Activated T-cell treated with anti-CD3 and anti-CD28 coated beads, Interleukin-2, amount 50 U/mL, for 4 hours (primary cell): ENCODE data around the gene GLRX3. TPM values are rescaled to one million over a fixed set of nuclear protein-coding genes. Genes with fewer than 3 reads are reported as not detected.

Experiments used
- ATAC-seq, 2 donors: fragments of 200-7000 bp; cut with Tn5 transposase; one replicate each; pipeline ENCODE4 v1.10.0; 2021
- DNase-seq: peaks from one replicate; pipeline ENCODE4 v3.0.0-alpha.2; 2020
- H3K27me3 Mint-ChIP-seq: one replicate; pipeline ENCODE4 v1.8.0; 2021; ENCODE audit warnings: low read depth, mixed read lengths
- H3K36me3 Mint-ChIP-seq: one replicate; pipeline ENCODE4 v1.8.0; 2022; ENCODE audit warnings: mixed read lengths; ENCODE audit not compliant: insufficient read depth
- H3K4me1 Mint-ChIP-seq: one replicate; pipeline ENCODE4 v1.8.0; 2021; ENCODE audit warnings: low read depth, mixed read lengths
- H3K4me3 Mint-ChIP-seq: one replicate; pipeline ENCODE4 v1.8.0; 2021; ENCODE audit warnings: mild to moderate bottlenecking, moderate library complexity, mixed read lengths
- H3K9me3 Mint-ChIP-seq: one replicate; pipeline ENCODE4 v1.8.0; 2021; ENCODE audit warnings: mixed read lengths
- total RNA-seq, 3 donors: library from RNA; stranded (reverse); gene quantifications; one replicate each; pipeline ENCODE4 v1.2.1, GENCODE V29; 2021

Gene GLRX3
- total RNA-seq, 3 donors from 2014 or later = 170 to 178 (median 172) TPM

DNA sequence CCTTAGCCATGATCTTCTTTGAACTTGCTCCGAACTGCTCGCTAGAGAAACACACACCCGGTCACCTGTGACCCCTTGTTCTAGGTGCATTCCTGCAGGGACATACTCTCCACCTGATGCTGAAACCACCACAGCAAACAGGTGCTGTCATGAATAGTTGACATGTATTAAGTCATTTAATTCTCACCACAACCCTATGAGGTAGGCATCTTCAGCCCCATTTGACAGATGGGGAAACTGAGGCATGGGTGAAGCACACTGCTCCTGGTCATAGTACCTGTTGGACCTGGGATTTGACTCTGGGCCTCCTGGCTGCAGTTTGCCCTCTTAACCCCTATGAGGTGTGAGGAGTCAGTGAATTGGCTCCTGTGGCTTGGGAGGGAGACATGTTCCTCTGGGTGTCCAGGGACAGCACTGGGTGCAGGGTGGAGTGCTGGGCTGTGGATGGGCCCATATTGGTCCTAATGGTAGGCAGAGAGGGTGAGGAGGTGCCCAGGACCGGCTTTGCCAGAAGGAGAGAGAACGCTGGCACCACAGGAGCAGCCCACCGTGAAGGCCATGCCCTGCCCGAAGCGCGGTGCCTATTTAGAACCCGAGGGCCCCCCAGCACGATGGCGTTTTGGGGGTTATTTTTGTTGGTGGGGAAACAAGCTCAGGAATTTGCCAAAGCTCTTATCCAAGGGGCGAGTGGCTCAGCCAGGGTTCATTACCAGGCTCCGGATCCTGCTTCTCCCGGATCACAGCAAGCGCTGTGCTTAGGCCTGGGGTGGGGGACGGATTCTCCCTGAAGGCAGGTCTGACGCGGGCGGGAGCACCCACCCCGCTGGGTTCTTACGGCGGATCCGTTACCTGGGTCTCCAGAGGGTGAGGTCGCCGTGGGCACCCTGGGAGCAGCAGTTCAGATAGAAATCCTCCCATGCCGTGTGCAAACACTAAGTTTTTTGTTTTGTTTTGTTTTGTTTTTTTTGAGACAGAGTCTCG is 52.3 kb downstream of the GLRX3 start:
- Mint-ChIP-seq H3K4me1 (peaks cover 3% of the 10 kb centered on the region), H3K36me3 (peaks cover 15% of the 10 kb centered on the region), H3K27me3 (peaks cover 9% of the 10 kb centered on the region), H3K4me3 (no peak overlapping the region), H3K9me3 (no peaks in the 10 kb centered on the region)
- no peak for DNase-seq
- no peak for ATAC-seq

- Mint-ChIP-seq H3K27me3 (peaks cover 9% of the 10 kb centered on the region), H3K4me3 (no peak overlapping the region), H3K9me3 (no peaks in the 10 kb centered on the region), H3K36me3 (peaks cover 9% of the 10 kb centered on the region), H3K4me1 (peaks cover 3% of the 10 kb centered on the region)
- DNase-seq = no peak
- no peak for ATAC-seq
Observed at GRCh38 chr10:130189608-130190054, 53.4 kb downstream of the GLRX3 start.

- H3K4me1 Mint-ChIP-seq = peaks cover 3% of the 10 kb centered on the region
- H3K27me3 Mint-ChIP-seq = peaks cover 9% of the 10 kb centered on the region
- H3K36me3 Mint-ChIP-seq = peaks cover 6% of the 10 kb centered on the region
- no peak overlapping the region for H3K4me3 Mint-ChIP-seq
- peak; percentile 93 to 94 for ATAC-seq
- DNase-seq = peak; percentile 88
- H3K9me3 Mint-ChIP-seq = no peaks in the 10 kb centered on the region
Observed at GRCh38 chr10:130190055-130190736, 54.0 kb downstream of the GLRX3 start.

DNA sequence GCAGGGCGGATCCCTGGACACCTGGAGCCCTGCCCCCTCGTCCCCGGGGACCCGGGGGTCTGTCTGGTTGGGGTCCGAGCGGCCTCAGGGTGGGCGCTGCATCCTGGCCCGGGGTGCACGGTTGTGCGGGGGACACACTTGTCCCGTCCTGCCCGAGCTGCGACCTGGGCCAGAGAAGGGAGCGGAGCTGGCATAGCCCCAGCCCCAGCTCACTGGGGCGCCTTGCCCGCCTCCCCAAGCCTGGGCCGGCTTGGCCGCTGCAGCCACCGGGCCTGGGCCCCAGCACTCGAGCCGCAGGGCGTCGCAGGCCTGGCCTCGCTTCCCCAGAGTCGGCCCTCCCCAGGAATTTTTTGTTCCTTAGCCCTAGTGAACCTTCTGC is 54.5 kb downstream of the GLRX3 start:
- no peak for DNase-seq
- H3K4me1 Mint-ChIP-seq = peaks cover 3% of the 10 kb centered on the region
- H3K27me3 Mint-ChIP-seq = peaks cover 9% of the 10 kb centered on the region
- peaks cover 2% of the 10 kb centered on the region for H3K36me3 Mint-ChIP-seq
- ATAC-seq = peak in 1 of 2 donors; percentile 3
- no peak overlapping the region for H3K4me3 Mint-ChIP-seq
- H3K9me3 Mint-ChIP-seq = no peaks in the 10 kb centered on the region

DNA sequence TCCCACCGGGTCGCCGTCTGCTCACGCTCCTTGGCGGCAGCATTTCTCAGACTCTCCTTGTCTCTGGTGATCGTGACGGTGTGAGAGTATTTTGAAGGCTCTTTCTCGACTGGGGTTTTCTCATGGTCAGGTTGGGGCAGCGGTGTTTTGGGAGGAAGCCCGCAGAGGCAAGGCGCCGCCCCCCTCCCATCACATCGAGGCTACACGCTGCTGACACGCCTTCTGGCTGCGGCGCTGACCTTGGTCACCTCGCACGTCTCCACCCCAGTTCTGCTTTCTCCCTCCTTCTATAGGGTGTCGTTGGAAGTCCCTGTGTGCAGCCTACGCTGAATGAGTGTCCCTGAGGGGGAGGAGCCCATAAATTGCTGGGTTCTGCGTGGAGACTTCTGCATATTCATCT is 55.2 kb downstream of the GLRX3 start:
- DNase-seq = no peak
- Mint-ChIP-seq H3K4me3 (peak overlapping the region; percentile 25), H3K36me3 (no peaks in the 10 kb centered on the region), H3K9me3 (no peaks in the 10 kb centered on the region), H3K4me1 (peaks cover 3% of the 10 kb centered on the region), H3K27me3 (peaks cover 9% of the 10 kb centered on the region)
- ATAC-seq = no peak

GRCh38 chr10:130192276-130192848 is 56.2 kb downstream of the GLRX3 start:
- Mint-ChIP-seq H3K36me3 (no peaks in the 10 kb centered on the region), H3K9me3 (no peaks in the 10 kb centered on the region), H3K4me1 (peaks cover 3% of the 10 kb centered on the region), H3K27me3 (peaks cover 9% of the 10 kb centered on the region), H3K4me3 (no peak overlapping the region)
- DNase-seq (no peak), ATAC-seq (no peak)

DNA sequence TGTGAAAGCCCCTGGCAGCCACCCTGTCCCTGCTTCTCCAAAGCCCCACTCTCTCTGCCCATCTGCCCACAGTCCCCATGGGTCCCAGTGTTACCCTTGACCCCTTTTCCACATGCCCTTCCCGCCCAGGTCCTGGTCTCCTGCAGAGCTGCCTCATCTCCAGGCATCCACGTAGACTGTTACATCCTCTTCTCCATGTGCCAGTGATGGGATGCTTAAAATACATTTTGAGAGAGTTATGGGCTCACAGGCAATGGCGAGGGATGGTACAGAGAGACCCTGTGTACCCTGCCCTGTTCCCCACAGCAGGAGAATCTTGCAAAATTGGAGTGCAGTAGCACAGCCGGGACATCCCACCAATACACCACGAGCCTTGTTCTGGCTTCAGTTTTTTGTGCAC is 56.8 kb downstream of the GLRX3 start:
- H3K4me3 Mint-ChIP-seq = no peak overlapping the region
- no peaks in the 10 kb centered on the region for H3K9me3 Mint-ChIP-seq
- DNase-seq (no peak), ATAC-seq (no peak)
- H3K27me3 Mint-ChIP-seq = peaks cover 9% of the 10 kb centered on the region
- H3K4me1 Mint-ChIP-seq = peaks cover 3% of the 10 kb centered on the region
- no peaks in the 10 kb centered on the region for H3K36me3 Mint-ChIP-seq

- peaks cover 9% of the 10 kb centered on the region for H3K27me3 Mint-ChIP-seq
- no peak overlapping the region for H3K4me3 Mint-ChIP-seq
- DNase-seq = no peak
- no peaks in the 10 kb centered on the region for H3K36me3 Mint-ChIP-seq
- peaks cover 3% of the 10 kb centered on the region for H3K4me1 Mint-ChIP-seq
- H3K9me3 Mint-ChIP-seq = no peaks in the 10 kb centered on the region
- no peak for ATAC-seq
Observed at GRCh38 chr10:130193493-130194193, 57.5 kb downstream of the GLRX3 start.

GRCh38 chr10:130194194-130194990 is 58.2 kb downstream of the GLRX3 start:
- Mint-ChIP-seq H3K36me3 (no peaks in the 10 kb centered on the region), H3K4me1 (peaks cover 3% of the 10 kb centered on the region), H3K27me3 (peaks cover 9% of the 10 kb centered on the region), H3K4me3 (no peak overlapping the region), H3K9me3 (no peaks in the 10 kb centered on the region)
- no peak for ATAC-seq
- DNase-seq = no peak

DNA sequence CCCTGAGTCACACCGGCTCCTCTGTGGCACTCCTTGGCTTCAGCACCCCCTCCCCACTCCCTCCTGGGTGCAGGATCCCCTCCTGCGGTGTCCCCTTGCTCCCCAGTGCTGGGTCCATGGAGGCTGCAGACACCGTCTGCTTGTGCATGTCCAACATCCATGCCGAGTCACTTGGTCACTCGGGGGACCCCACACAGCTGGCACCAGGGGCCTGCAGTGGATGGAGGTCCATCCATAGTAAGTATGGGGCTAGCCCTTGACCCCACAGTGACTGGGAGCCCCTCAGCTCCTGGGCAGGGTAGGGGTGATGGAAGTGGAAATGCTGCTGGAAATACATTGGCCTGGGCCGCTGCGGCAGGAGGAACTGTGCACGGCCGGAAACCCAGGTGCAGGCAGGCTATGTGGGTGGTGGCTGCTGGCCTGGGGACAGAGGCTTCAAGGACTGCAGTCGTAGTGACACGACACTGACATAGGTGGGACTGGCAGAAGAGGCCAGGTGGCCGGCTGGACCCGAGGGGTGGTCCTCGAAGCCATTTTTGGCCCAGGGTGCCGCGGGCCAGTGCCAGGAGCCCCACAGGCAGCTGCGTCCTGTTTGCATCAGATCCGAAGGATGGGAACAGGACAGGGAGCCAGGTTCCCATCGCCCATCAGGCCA is 58.9 kb downstream of the GLRX3 start:
- Mint-ChIP-seq H3K27me3 (peaks cover 9% of the 10 kb centered on the region), H3K9me3 (no peaks in the 10 kb centered on the region), H3K4me3 (no peak overlapping the region), H3K36me3 (no peaks in the 10 kb centered on the region), H3K4me1 (peaks cover 1% of the 10 kb centered on the region)
- no peak for ATAC-seq
- no peak for DNase-seq

DNA sequence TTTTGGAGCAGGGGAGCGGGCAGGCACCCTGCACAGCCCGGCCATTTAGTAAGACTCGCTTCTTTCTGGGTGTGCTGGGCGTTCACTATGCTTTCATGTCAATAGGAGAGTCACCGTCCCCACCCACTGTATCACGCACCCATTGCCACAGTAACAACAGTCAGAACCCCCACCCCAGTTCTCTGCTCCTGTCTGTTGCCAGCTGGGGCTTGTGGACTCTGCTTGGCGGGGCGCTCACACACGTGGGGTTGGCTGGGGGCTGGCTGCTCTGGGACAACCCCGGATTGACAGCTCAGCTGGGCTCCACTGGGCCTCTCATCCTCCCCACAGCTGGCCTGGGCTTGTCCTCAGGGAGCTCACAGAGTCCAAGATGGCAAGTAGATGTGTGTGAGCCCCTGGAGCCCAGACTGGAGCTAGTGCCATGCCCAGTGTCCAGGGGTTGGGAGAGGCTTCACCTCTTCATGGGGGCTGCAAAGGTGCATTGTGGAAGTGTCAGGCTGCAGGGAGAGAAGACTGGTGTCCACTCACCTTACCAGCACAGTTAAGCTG is 59.6 kb downstream of the GLRX3 start:
- H3K4me3 Mint-ChIP-seq = no peak overlapping the region
- H3K4me1 Mint-ChIP-seq = peaks cover 1% of the 10 kb centered on the region
- H3K9me3 Mint-ChIP-seq = no peaks in the 10 kb centered on the region
- DNase-seq (no peak), ATAC-seq (no peak)
- no peaks in the 10 kb centered on the region for H3K36me3 Mint-ChIP-seq
- peaks cover 9% of the 10 kb centered on the region for H3K27me3 Mint-ChIP-seq

DNA sequence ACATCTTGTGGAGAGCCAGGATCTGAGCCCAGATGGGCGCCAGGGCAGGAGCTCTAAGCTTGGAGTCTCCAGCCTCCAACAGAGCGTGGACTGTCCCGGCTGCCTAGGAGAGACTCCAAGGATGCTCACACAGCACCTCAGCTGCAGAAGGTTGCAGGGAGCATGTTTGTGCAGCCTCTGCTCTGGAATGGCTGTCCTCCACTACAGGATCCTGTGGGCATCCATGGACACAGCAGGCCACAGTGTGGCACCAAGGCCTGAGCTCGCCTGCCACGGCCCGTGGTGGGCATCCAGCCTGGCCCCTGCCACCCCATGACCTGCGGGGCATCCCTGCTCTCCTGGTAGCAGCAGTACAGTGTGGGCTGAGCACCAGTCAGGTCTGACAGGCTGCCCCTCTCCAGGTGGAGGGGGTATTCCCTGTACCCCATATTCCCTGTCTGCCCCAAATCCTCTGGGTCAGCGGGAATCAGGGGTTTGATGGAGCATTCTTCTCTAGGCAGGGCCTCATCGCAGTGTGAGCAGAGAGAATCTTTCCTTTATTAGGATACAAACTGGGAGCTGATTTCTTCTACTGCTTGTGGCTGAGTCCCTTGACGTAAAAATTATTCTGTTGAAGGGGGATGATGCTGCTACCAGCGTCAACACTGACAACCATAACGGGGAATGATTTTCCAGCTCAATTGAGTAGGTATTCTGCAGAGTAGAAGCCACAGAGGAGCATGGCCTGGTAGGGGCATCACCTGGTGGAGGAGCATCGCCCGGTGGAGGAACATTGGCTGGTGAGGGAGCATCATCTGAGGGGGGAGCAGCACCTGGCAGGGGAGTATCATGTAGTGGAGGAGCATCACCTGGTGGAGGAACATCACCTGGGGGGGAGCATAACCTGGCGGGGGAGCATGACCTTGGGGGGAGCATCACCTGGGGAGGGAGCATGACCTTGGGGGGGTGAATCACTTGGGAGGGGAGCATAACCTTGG is 60.6 kb downstream of the GLRX3 start:
- no peak for DNase-seq
- ATAC-seq = no peak
- H3K27me3 Mint-ChIP-seq = peaks cover 4% of the 10 kb centered on the region
- H3K36me3 Mint-ChIP-seq = no peaks in the 10 kb centered on the region
- no peaks in the 10 kb centered on the region for H3K9me3 Mint-ChIP-seq
- H3K4me1 Mint-ChIP-seq = no peaks in the 10 kb centered on the region
- H3K4me3 Mint-ChIP-seq = no peak overlapping the region
